ENCODE results near the gene TLR7. TPM values are rescaled to one million over a fixed set of nuclear protein-coding genes. Genes with fewer than 3 reads are reported as not detected.

TLR7 gene
- polyA plus RNA-seq, 1 donor (not counting 4 experiments of a cell fraction or from before 2014, with no cell fraction given), result not detected

GRCh38 chrX:12932244-12932643, 65.4 kb downstream of the TLR7 start:
- dilution Hi-C loops (cut with MboI; ENCODE audit: extremely low pct_ligation_motif_present, low sequenced_read_pairs), result no loop called here
- H3K9me1 ChIP-seq (ENCODE audit: control insufficient read depth, extremely low read depth, insufficient read depth, low read length), result no peaks in the 10 kb centered on the region
- no peak overlapping the region for H3K9ac ChIP-seq (ENCODE audit: control insufficient read depth, extremely low read depth, insufficient read depth, low read length)
- TF ChIP-seq EZH2 (IDR thresholded peaks at IDR 0.05; ENCODE audit: low read length), result no peak
- TF ChIP-seq CTCF (optimal IDR thresholded peaks at IDR 0.05 in 1 of 3, IDR thresholded peaks at IDR 0.05 in 1 of 3, conservative IDR thresholded peaks at IDR 0.05 in 1 of 3; ENCODE audit: extremely low read depth in 1 of 3, insufficient read depth in 2 of 3, low read length in 3 of 3), result no peak
- no peak overlapping the region for H3K4me2 ChIP-seq (ENCODE audit: control insufficient read depth, extremely low read depth, insufficient read depth, low read depth, low read length)
- no peaks in the 10 kb centered on the region for H3K4me1 ChIP-seq (ENCODE audit: control insufficient read depth, extremely low read depth, insufficient read depth, low read length)
- H3K4me3 ChIP-seq (ENCODE audit: control insufficient read depth in 2 of 3, extremely low read depth in 1 of 3, insufficient read depth in 2 of 3, low read depth in 1 of 3, low read length in 3 of 3), result no peak overlapping the region
- H4K20me1 ChIP-seq (ENCODE audit: control insufficient read depth, extremely low read depth, insufficient read depth, low read length), result no peaks in the 10 kb centered on the region
- no peaks in the 10 kb centered on the region for H3K9me3 ChIP-seq (ENCODE audit: control insufficient read depth, low read depth, low read length)
- H2AFZ ChIP-seq (ENCODE audit: control insufficient read depth, low read length), result no peak overlapping the region
- DNase-seq (ENCODE audit: low read depth, low spot score) (no peak), FAIRE-seq (no peak)
- H3K79me2 ChIP-seq (ENCODE audit: control insufficient read depth, insufficient read depth, low read length), result no peaks in the 10 kb centered on the region
- no peaks in the 10 kb centered on the region for H3K36me3 ChIP-seq (ENCODE audit: control insufficient read depth in 2 of 2, extremely low read depth in 1 of 2, insufficient read depth in 2 of 2, low read length in 2 of 2)
- H3K27ac ChIP-seq (ENCODE audit: control insufficient read depth, insufficient read depth, low read length), result no peak overlapping the region
- H3K27me3 ChIP-seq (ENCODE audit: control insufficient read depth, extremely low read depth, insufficient read depth, low read length), result no peaks in the 10 kb centered on the region

- H3K4me1 ChIP-seq (ENCODE audit: control insufficient read depth, extremely low read depth, insufficient read depth, low read length), result no peaks in the 10 kb centered on the region
- H3K27ac ChIP-seq (ENCODE audit: control insufficient read depth, insufficient read depth, low read length), result no peak overlapping the region
- no peak overlapping the region for H3K4me2 ChIP-seq (ENCODE audit: control insufficient read depth, extremely low read depth, insufficient read depth, low read depth, low read length)
- no peak overlapping the region for H3K4me3 ChIP-seq (ENCODE audit: control insufficient read depth in 2 of 3, extremely low read depth in 1 of 3, insufficient read depth in 2 of 3, low read depth in 1 of 3, low read length in 3 of 3)
- H3K27me3 ChIP-seq (ENCODE audit: control insufficient read depth, extremely low read depth, insufficient read depth, low read length), result no peaks in the 10 kb centered on the region
- no peaks in the 10 kb centered on the region for H3K9me1 ChIP-seq (ENCODE audit: control insufficient read depth, extremely low read depth, insufficient read depth, low read length)
- no peak overlapping the region for H3K9ac ChIP-seq (ENCODE audit: control insufficient read depth, extremely low read depth, insufficient read depth, low read length)
- H3K9me3 ChIP-seq (ENCODE audit: control insufficient read depth, low read depth, low read length), result no peaks in the 10 kb centered on the region
- FAIRE-seq (no peak), DNase-seq (ENCODE audit: low read depth, low spot score) (no peak)
- no peak overlapping the region for H2AFZ ChIP-seq (ENCODE audit: control insufficient read depth, low read length)
- TF ChIP-seq EZH2 (IDR thresholded peaks at IDR 0.05; ENCODE audit: low read length), result no peak
- no peaks in the 10 kb centered on the region for H4K20me1 ChIP-seq (ENCODE audit: control insufficient read depth, extremely low read depth, insufficient read depth, low read length)
- dilution Hi-C loops (cut with MboI; ENCODE audit: extremely low pct_ligation_motif_present, low sequenced_read_pairs), result no loop called here
- no peaks in the 10 kb centered on the region for H3K79me2 ChIP-seq (ENCODE audit: control insufficient read depth, insufficient read depth, low read length)
- no peaks in the 10 kb centered on the region for H3K36me3 ChIP-seq (ENCODE audit: control insufficient read depth in 2 of 2, extremely low read depth in 1 of 2, insufficient read depth in 2 of 2, low read length in 2 of 2)
These were observed 68.0 kb downstream of the TLR7 start for GRCh38 chrX:12934850-12935249.

GRCh38 chrX:12936947-12937346, 70.1 kb downstream of the TLR7 start:
- Histone ChIP-seq H3K9me1 (ENCODE audit: control insufficient read depth, extremely low read depth, insufficient read depth, low read length) (no peaks in the 10 kb centered on the region), H3K79me2 (ENCODE audit: control insufficient read depth, insufficient read depth, low read length) (no peaks in the 10 kb centered on the region), H2AFZ (ENCODE audit: control insufficient read depth, low read length) (no peak overlapping the region), H3K4me3 (ENCODE audit: control insufficient read depth in 2 of 3, extremely low read depth in 1 of 3, insufficient read depth in 2 of 3, low read depth in 1 of 3, low read length in 3 of 3) (no peak overlapping the region), H3K9ac (ENCODE audit: control insufficient read depth, extremely low read depth, insufficient read depth, low read length) (no peak overlapping the region), H3K4me1 (ENCODE audit: control insufficient read depth, extremely low read depth, insufficient read depth, low read length) (no peaks in the 10 kb centered on the region), H3K9me3 (ENCODE audit: control insufficient read depth, low read depth, low read length) (no peaks in the 10 kb centered on the region), H3K36me3 (ENCODE audit: control insufficient read depth in 2 of 2, extremely low read depth in 1 of 2, insufficient read depth in 2 of 2, low read length in 2 of 2) (no peaks in the 10 kb centered on the region), H4K20me1 (ENCODE audit: control insufficient read depth, extremely low read depth, insufficient read depth, low read length) (no peaks in the 10 kb centered on the region), H3K27ac (ENCODE audit: control insufficient read depth, insufficient read depth, low read length) (no peak overlapping the region), H3K4me2 (ENCODE audit: control insufficient read depth, extremely low read depth, insufficient read depth, low read depth, low read length) (no peak overlapping the region), H3K27me3 (ENCODE audit: control insufficient read depth, extremely low read depth, insufficient read depth, low read length) (no peaks in the 10 kb centered on the region)
- DNase-seq (ENCODE audit: low read depth, low spot score), result no peak
- dilution Hi-C loops (cut with MboI; ENCODE audit: extremely low pct_ligation_motif_present, low sequenced_read_pairs), result no loop called here
- TF ChIP-seq EZH2 (IDR thresholded peaks at IDR 0.05; ENCODE audit: low read length) (no peak), CTCF (optimal IDR thresholded peaks at IDR 0.05 in 1 of 3, IDR thresholded peaks at IDR 0.05 in 1 of 3, conservative IDR thresholded peaks at IDR 0.05 in 1 of 3; ENCODE audit: extremely low read depth in 1 of 3, insufficient read depth in 2 of 3, low read length in 3 of 3) (no peak)
- FAIRE-seq, result no peak
